Measurements from ENCODE around the gene PDGFA. TPM values are rescaled to one million over a fixed set of nuclear protein-coding genes. Genes with fewer than 3 reads are reported as not detected.
A peak's percentile ranks its signal among the peaks of the same experiment; 100 is the strongest.

PDGFA gene
- total and polyA plus RNA-seq, 2 experiments from 2014 or later: 4.7 to 8.4 TPM

DNA sequence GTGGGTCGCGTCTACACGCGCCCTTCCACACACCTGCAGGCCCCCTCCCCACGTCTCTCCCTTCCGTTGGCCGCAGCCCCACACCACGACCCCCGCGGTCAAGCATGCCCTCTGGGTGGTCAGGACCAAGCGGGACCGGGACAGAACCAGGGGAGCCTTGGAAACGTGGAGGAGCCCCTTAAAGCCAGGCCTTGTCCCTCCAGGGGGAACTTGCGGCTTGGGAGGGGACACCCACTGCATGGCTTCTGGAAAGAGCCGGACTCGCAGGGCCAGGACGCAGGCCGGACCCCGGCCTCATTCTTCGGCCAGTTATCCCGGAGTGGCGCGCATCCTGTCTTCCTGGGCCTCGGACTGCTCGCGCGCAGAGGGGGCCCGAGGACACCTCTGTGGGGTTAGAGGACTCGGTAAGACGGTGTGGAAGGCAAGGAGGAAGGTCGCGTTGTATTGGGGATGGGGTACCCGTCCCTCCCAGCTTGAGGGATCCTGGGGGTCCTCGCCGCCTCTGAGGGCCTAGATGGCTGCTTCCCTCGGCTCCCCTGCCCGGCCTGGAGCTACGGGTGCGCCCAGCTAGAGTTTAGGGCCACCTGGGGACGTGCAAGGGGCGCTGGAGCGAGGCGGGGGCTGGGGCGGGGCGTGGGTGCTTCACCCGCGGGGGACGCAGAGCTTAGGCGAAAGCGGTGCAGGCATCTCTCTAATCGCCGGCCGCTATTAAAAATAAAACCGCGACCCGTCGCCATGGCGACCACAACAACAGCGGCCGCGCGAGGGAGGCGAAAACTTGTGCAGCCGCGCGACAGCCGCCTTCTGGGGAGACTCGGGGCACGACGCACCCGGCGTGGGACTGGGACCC, 1.8 kb upstream of the PDGFA start:
- in situ Hi-C loops (cut with MboI): no loop called here

DNA sequence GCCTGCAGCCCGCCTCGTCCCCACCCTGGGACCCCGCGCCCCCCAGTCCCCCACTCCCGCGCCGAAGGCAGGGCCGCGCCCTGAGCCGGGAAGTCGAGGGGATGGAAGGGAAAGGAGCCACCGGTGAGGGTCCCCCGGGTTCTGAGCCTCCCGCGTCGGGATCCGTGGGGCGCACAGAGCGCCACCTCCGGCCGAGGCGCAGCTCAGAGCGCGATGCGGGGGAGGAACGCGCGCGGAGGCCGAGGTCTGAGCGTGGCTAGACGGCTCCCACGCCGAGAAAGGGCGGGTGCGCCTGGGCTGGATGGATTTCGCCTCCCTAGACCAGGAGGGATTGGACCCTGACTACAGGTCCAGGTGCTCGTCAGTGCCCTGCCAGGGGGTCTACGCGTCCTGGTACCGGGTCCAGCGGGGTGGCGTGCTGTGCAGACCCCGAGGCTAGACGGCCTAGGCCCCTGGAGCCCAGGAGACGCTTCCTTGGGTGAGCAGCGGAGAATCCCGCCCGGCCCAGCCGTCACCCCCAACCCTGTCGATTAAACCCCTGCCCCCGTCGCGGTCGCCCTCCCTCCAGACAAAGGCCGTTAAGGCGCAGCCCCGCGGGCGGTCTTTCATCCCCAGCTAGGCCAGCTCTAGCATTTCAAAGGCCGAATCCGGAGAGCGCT, 986 bp upstream of the PDGFA start:
- Histone ChIP-seq H3K27me3 (replicated peaks; ENCODE audit: insufficient read depth) (peaks cover 33% of the 10 kb centered on the region), H3K4me3 (peak overlapping the region; percentile 63), H3K79me2 (ENCODE audit: insufficient read depth) (no peaks in the 10 kb centered on the region), H3K27ac (no peak overlapping the region), H4K20me1 (ENCODE audit: insufficient read depth) (no peaks in the 10 kb centered on the region), H3K4me2 (ENCODE audit: unreplicated experiment) (no peak overlapping the region), H3F3A (ENCODE audit: insufficient read depth) (no peaks in the 10 kb centered on the region), H3K9me2 (ENCODE audit: insufficient read depth) (no peaks in the 10 kb centered on the region), H3K9ac (no peak overlapping the region), H3K9me3 (ENCODE audit: low read depth) (no peaks in the 10 kb centered on the region), H2AFZ (peak overlapping the region; percentile 27; the same call in 1 of the 2 replicates), H3K36me3 (ENCODE audit: low read depth) (no peaks in the 10 kb centered on the region), H3K4me1 (ENCODE audit: insufficient read depth) (no peaks in the 10 kb centered on the region)
- in situ Hi-C loops (cut with MboI): no loop called here
- TF ChIP-seq EZH2 (IDR thresholded peaks at IDR 0.05; ENCODE audit: insufficient read depth, poor library complexity, severe bottlenecking): no peak
- no peak for TF ChIP-seq EZH2phosphoT487 (IDR thresholded peaks at IDR 0.05; ENCODE audit: insufficient read depth, low read depth)
- WGBS, 2 experiments (ENCODE audit: low coverage in 1 of 2, low lambda C conversion rate in 2 of 2, missing lambda C conversion rate in 2 of 2): 2% methylated on average over 51 to 56 of the region's 63 CpGs
- DNase-seq: peak; percentile 56

More for the DNA sequence above, 1.8 kb upstream of the PDGFA start:
- H3K9me3 ChIP-seq (ENCODE audit: low read depth): no peaks in the 10 kb centered on the region
- no peaks in the 10 kb centered on the region for H3K9me2 ChIP-seq (ENCODE audit: insufficient read depth)
- H3K36me3 ChIP-seq (ENCODE audit: low read depth): no peaks in the 10 kb centered on the region
- H3K9ac ChIP-seq: no peak overlapping the region; the same call in 1 of the 2 replicates
- 4 to 8% methylated on average over 48 to 71 of the region's 72 CpGs for WGBS, 2 experiments (ENCODE audit: low coverage in 1 of 2, low lambda C conversion rate in 2 of 2, missing lambda C conversion rate in 2 of 2)
- H4K20me1 ChIP-seq (ENCODE audit: insufficient read depth): no peaks in the 10 kb centered on the region
- H3K4me3 ChIP-seq: peak overlapping the region; percentile 53
- no peaks in the 10 kb centered on the region for H3F3A ChIP-seq (ENCODE audit: insufficient read depth)
- H2AFZ ChIP-seq: no peak overlapping the region
- peak; percentile 90 for TF ChIP-seq EZH2 (IDR thresholded peaks at IDR 0.05; ENCODE audit: insufficient read depth, poor library complexity, severe bottlenecking)
- TF ChIP-seq EZH2phosphoT487 (IDR thresholded peaks at IDR 0.05; ENCODE audit: insufficient read depth, low read depth): no peak
- H3K27ac ChIP-seq: no peak overlapping the region
- no peaks in the 10 kb centered on the region for H3K4me1 ChIP-seq (ENCODE audit: insufficient read depth)
- H3K79me2 ChIP-seq (ENCODE audit: insufficient read depth): no peaks in the 10 kb centered on the region
- DNase-seq: peak; percentile 67
- H3K4me2 ChIP-seq (ENCODE audit: unreplicated experiment): peak overlapping the region; percentile 65
- H3K27me3 ChIP-seq (replicated peaks; ENCODE audit: insufficient read depth): peaks cover 33% of the 10 kb centered on the region

DNA sequence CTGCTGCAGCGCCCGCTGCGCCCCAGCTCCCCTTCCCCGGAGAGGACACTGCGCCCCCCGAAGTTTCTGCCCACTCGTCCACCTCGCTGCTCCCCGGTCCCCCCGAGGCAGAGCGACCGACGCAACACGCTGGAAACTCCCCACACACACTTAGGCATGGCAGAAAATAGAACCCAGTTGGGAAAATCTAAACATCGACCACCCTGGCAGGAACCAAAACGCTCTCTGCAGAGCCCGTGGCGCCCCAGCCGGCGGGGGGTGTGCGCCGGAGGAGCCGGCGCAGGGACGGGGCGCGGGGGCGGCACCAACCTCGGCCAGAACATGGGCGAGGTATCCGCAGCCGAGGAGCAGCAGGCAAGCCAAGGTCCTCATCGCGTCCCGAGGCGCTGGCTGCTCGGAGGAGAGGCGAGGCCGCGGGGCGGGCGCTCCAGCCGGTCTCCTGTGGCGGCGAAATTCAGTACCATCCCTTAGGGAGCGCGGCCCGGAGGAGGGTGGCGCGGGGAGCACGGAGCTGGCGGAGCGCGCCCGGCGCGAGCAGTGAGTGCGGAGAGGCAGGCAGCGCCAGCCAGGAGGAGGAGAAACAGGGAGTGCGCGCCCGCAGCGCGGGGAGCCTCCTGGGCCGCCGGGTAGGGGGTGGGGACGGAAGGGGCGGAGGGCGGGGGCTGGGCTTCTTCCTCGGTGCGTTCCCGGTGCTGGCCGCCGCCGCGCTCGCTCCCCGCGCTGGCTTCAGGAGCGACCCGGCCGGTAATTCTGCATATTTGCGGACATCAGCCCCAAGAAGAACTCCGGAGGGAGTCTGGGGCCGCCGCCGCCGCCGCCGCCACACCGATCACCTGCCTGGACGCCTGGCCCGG, 789 bp downstream of the PDGFA start:
- H3K4me3 ChIP-seq: peak overlapping the region; percentile 74
- WGBS, 2 experiments (ENCODE audit: low coverage in 1 of 2, low lambda C conversion rate in 2 of 2, missing lambda C conversion rate in 2 of 2): 1% methylated on average over 56 of the region's 93 CpGs
- no peaks in the 10 kb centered on the region for H3K79me2 ChIP-seq (ENCODE audit: insufficient read depth)
- no peaks in the 10 kb centered on the region for H3F3A ChIP-seq (ENCODE audit: insufficient read depth)
- H3K9me2 ChIP-seq (ENCODE audit: insufficient read depth): no peaks in the 10 kb centered on the region
- H3K4me1 ChIP-seq (ENCODE audit: insufficient read depth): 0 out of 2 replicates have a peak, but pooled peaks cover 2% of the 10 kb centered on the region
- peaks cover 27% of the 10 kb centered on the region for H3K27me3 ChIP-seq (replicated peaks; ENCODE audit: insufficient read depth)
- TF ChIP-seq EZH2 (IDR thresholded peaks at IDR 0.05; ENCODE audit: insufficient read depth, poor library complexity, severe bottlenecking): no peak
- no peak for TF ChIP-seq EZH2phosphoT487 (IDR thresholded peaks at IDR 0.05; ENCODE audit: insufficient read depth, low read depth)
- peak overlapping the region; percentile 66 for H3K9ac ChIP-seq
- H3K36me3 ChIP-seq (ENCODE audit: low read depth): no peaks in the 10 kb centered on the region
- H3K4me2 ChIP-seq (ENCODE audit: unreplicated experiment): peak overlapping the region; percentile 80
- H3K9me3 ChIP-seq (ENCODE audit: low read depth): no peaks in the 10 kb centered on the region
- in situ Hi-C loops (cut with MboI): no loop called here
- no peaks in the 10 kb centered on the region for H4K20me1 ChIP-seq (ENCODE audit: insufficient read depth)
- H2AFZ ChIP-seq: peak overlapping the region; percentile 59
- H3K27ac ChIP-seq: no peak overlapping the region
- peak; percentile 75 for DNase-seq

All from GM23248 (cell line).